Mesothelial cell of epicardium (in vitro differentiated cells): ENCODE results near the gene TACC2. TPM values are rescaled to one million over a fixed set of nuclear protein-coding genes. Genes with fewer than 3 reads are reported as not detected.
"Not testable (repeated sequence)": the region's sequence is repeated elsewhere in the genome, so short reads cannot be mapped to it uniquely, and the experiment has no call there.

ENCODE experiments used
- DNase-seq, 2 experiments: peaks; one replicate each; pipeline ENCODE4 v3.0.0; 2021; ENCODE audit warnings: low spot score in 2 of 2; ENCODE audit not compliant: unreplicated experiment in 2 of 2
- H3K27ac Mint-ChIP-seq: 2 replicates; pipeline ENCODE4 v1.8.0; 2021; ENCODE audit warnings: mixed read lengths
- H3K27me3 Mint-ChIP-seq: 2 replicates; pipeline ENCODE4 v1.8.0; 2021; ENCODE audit warnings: low read depth, mixed read lengths
- H3K36me3 Mint-ChIP-seq: 2 replicates; pipeline ENCODE4 v1.8.0; 2021; ENCODE audit warnings: mixed read lengths
- H3K4me1 Mint-ChIP-seq: 2 replicates; pipeline ENCODE4 v1.8.0; 2021; ENCODE audit warnings: mixed read lengths
- H3K4me3 Mint-ChIP-seq: 2 replicates; pipeline ENCODE4 v1.8.0; 2021; ENCODE audit warnings: mild to moderate bottlenecking, moderate library complexity, mixed read lengths
- H3K9me3 Mint-ChIP-seq: 2 replicates; pipeline ENCODE4 v1.8.0; 2021; ENCODE audit warnings: mixed read lengths
- CTCF ChIP-seq: fragments of 200-600 bp; sonication (generic); IDR thresholded peaks from one replicate; pipeline ENCODE4 v1.5.0; 2021; ENCODE audit warnings: antibody characterized with exemption; ENCODE audit not compliant: unreplicated experiment
- total RNA-seq: library from RNA; stranded (reverse); gene quantifications from 3 replicates; pipeline ENCODE4 v1.2.1, GENCODE V29; 2021

Gene TACC2
- total RNA-seq, 1 donor from 2014 or later: 25.5 TPM

- Mint-ChIP-seq H3K9me3 (no peaks in the 10 kb centered on the region), H3K4me3 (no peak overlapping the region), H3K27ac (no peak overlapping the region), H3K4me1 (peaks cover 8% of the 10 kb centered on the region), H3K27me3 (no peaks in the 10 kb centered on the region), H3K36me3 (no peaks in the 10 kb centered on the region)
- no peak for TF ChIP-seq CTCF
- DNase-seq: no peak
Measured at GRCh38 chr10:122060250-122060649, 71.3 kb downstream of the TACC2 start.

GRCh38 chr10:122062831-122063674 lies 74.1 kb downstream of the TACC2 start:
- Mint-ChIP-seq H3K27me3 (no peaks in the 10 kb centered on the region), H3K36me3 (peaks cover 5% of the 10 kb centered on the region), H3K4me3 (no peak overlapping the region), H3K4me1 (peaks cover 8% of the 10 kb centered on the region), H3K9me3 (peaks cover 7% of the 10 kb centered on the region), H3K27ac (peak overlapping the region; percentile 80)
- TF ChIP-seq CTCF: no peak
- no peak for DNase-seq

- H3K4me3 Mint-ChIP-seq, H3K4me1 Mint-ChIP-seq, H3K27me3 Mint-ChIP-seq, H3K36me3 Mint-ChIP-seq, H3K9me3 Mint-ChIP-seq, DNase-seq, H3K27ac Mint-ChIP-seq: not testable (repeated sequence)
Measured at GRCh38 chr10:122066337-122066939, 77.5 kb downstream of the TACC2 start.

- Mint-ChIP-seq H3K27me3 (no peaks in the 10 kb centered on the region), H3K4me3 (no peak overlapping the region), H3K27ac (no peak overlapping the region), H3K9me3 (peaks cover 7% of the 10 kb centered on the region), H3K4me1 (no peaks in the 10 kb centered on the region), H3K36me3 (peaks cover 5% of the 10 kb centered on the region)
- DNase-seq: no peak
- TF ChIP-seq CTCF: no peak
Measured at GRCh38 chr10:122068844-122069243, 79.9 kb downstream of the TACC2 start.

- H3K36me3 Mint-ChIP-seq: no peaks in the 10 kb centered on the region
- TF ChIP-seq CTCF: no peak
- H3K27ac Mint-ChIP-seq: no peak overlapping the region
- H3K9me3 Mint-ChIP-seq: no peaks in the 10 kb centered on the region
- no peak for DNase-seq
- H3K27me3 Mint-ChIP-seq: no peaks in the 10 kb centered on the region
- no peaks in the 10 kb centered on the region for H3K4me1 Mint-ChIP-seq
- H3K4me3 Mint-ChIP-seq: no peak overlapping the region
Measured at GRCh38 chr10:122072491-122072890, 83.5 kb downstream of the TACC2 start.

GRCh38 chr10:122073508-122073907 lies 84.5 kb downstream of the TACC2 start:
- no peaks in the 10 kb centered on the region for H3K36me3 Mint-ChIP-seq
- no peaks in the 10 kb centered on the region for H3K9me3 Mint-ChIP-seq
- no peak overlapping the region for H3K4me3 Mint-ChIP-seq
- no peaks in the 10 kb centered on the region for H3K4me1 Mint-ChIP-seq
- H3K27ac Mint-ChIP-seq: no peak overlapping the region
- H3K27me3 Mint-ChIP-seq: no peaks in the 10 kb centered on the region
- no peak for TF ChIP-seq CTCF
- DNase-seq: no peak
